IMR-90 (cell line): ENCODE results near the gene XRN2. TPM values are rescaled to one million over a fixed set of nuclear protein-coding genes. Genes with fewer than 3 reads are reported as not detected.

Experiments
- ATAC-seq: fragments of 200-7000 bp; cut with Tn5 transposase; 2 replicates; pipeline ENCODE4 v1.9.1; 2020; ENCODE audit warnings: low read depth, mild to moderate bottlenecking, moderate library complexity
- BruUV-seq: library from RNA; stranded (reverse); fragments of 400-500 nt; replicated peaks from 2 replicates; lab custom pipeline; 2021; lab: Mats Ljungman, UMichigan
- CTCF ChIA-PET: fragments of 300-600 bp; formaldehyde crosslinking; extraction: SDS; loops from one replicate; lab custom pipeline; 2021; ENCODE audit warnings: antibody characterized with exemption; lab: Yijun Ruan, JAX
- POLR2A ChIA-PET: fragments of 300-600 bp; sonication (Branson Sonifier 250); formaldehyde crosslinking; loops from one replicate; lab custom pipeline; 2022; ENCODE audit warnings: antibody characterized with exemption; ENCODE audit not compliant: unreplicated experiment; lab: Charles Lee
- DNase-seq: peaks from one replicate; pipeline ENCODE4 v3.0.0; 2013
- H2AFZ ChIP-seq: replicated peaks from 2 replicates; pipeline ENCODE3; 2013; ENCODE audit warnings: low read length, mild to moderate bottlenecking; ENCODE audit not compliant: poor library complexity
- H2AK5ac ChIP-seq: 2 replicates; pipeline ENCODE4 v1.6.1; 2013; ENCODE audit warnings: low read depth, low read length, inconsistent platforms
- H2AK9ac ChIP-seq: replicated peaks from 2 replicates; pipeline ENCODE3; 2013; ENCODE audit warnings: mild to moderate bottlenecking, low read depth, low read length, moderate library complexity; ENCODE audit not compliant: poor library complexity
- H2BK120ac ChIP-seq: 2 replicates; pipeline ENCODE4 v1.6.1; 2013; ENCODE audit warnings: low read depth, low read length, inconsistent platforms
- H2BK15ac ChIP-seq: 3 replicates; pipeline ENCODE4 v1.6.1; 2013; ENCODE audit warnings: low read depth, low read length, inconsistent platforms
- H2BK20ac ChIP-seq: 2 replicates; pipeline ENCODE4 v1.6.1; 2013; ENCODE audit warnings: low read depth, mild to moderate bottlenecking, inconsistent platforms, low read length, moderate library complexity
- H2BK5ac ChIP-seq: 2 replicates; pipeline ENCODE4 v1.6.1; 2013; ENCODE audit warnings: mild to moderate bottlenecking, low read depth, low read length, inconsistent platforms; ENCODE audit not compliant: poor library complexity, severe bottlenecking
- H3K14ac ChIP-seq: replicated peaks from 2 replicates; pipeline ENCODE4 v1.6.1; 2013; ENCODE audit warnings: low read depth, low read length, inconsistent platforms
- H3K18ac ChIP-seq: 2 replicates; pipeline ENCODE4 v1.6.1; 2013; ENCODE audit warnings: low read depth, low read length, control low read depth
- H3K23ac ChIP-seq: 2 replicates; pipeline ENCODE4 v1.6.1; 2013; ENCODE audit warnings: low read depth, low read length, inconsistent platforms
- H3K27ac ChIP-seq: 2 replicates; pipeline ENCODE4 v1.5.1; 2013; ENCODE audit warnings: mild to moderate bottlenecking, control low read depth, low read length; ENCODE audit not compliant: insufficient read depth
- H3K27me3 ChIP-seq: 2 replicates; pipeline ENCODE4 v1.6.1; 2013; ENCODE audit warnings: low read length; ENCODE audit not compliant: control insufficient read depth, insufficient read depth
- H3K36me3 ChIP-seq: 2 replicates; pipeline ENCODE4 v1.6.1; 2013; ENCODE audit warnings: low read length, mixed read lengths; ENCODE audit not compliant: control insufficient read depth, insufficient read depth
- H3K4ac ChIP-seq: 2 replicates; pipeline ENCODE4 v1.6.1; 2013; ENCODE audit warnings: low read depth, low read length, inconsistent platforms
- H3K4me1 ChIP-seq: 2 replicates; pipeline ENCODE4 v1.6.1; 2013; ENCODE audit warnings: low read length, mixed read lengths; ENCODE audit not compliant: control insufficient read depth, insufficient read depth
- H3K4me2 ChIP-seq: 2 replicates; pipeline ENCODE4 v1.6.1; 2013; ENCODE audit warnings: low read depth, mild to moderate bottlenecking, control low read depth, low read length, moderate library complexity
- H3K4me3 ChIP-seq: 2 replicates; pipeline ENCODE4 v1.5.1; 2013; ENCODE audit warnings: low read depth, mild to moderate bottlenecking, control low read depth, low read length, moderate library complexity; ENCODE audit not compliant: insufficient read depth
- H3K56ac ChIP-seq: 2 replicates; pipeline ENCODE4 v1.6.1; 2013; ENCODE audit warnings: low read length, inconsistent platforms; ENCODE audit not compliant: insufficient read depth; ENCODE audit errors: extremely low read depth
- H3K79me1 ChIP-seq, 2 experiments: 2 replicates each; pipeline ENCODE4 v1.6.1; 2013; ENCODE audit warnings: low read length in 2 of 2, inconsistent platforms in 1 of 2, low read depth in 1 of 2
- H3K9ac ChIP-seq: 2 replicates; pipeline ENCODE4 v1.6.1; 2013; ENCODE audit warnings: low read depth, low read length, control low read depth
- H3K9me1 ChIP-seq: 2 replicates; pipeline ENCODE4 v1.6.1; 2013; ENCODE audit warnings: low read length, inconsistent platforms; ENCODE audit not compliant: insufficient read depth
- H3K9me3 ChIP-seq: 2 replicates; pipeline ENCODE4 v1.6.1; 2013; ENCODE audit warnings: low read length; ENCODE audit not compliant: control insufficient read depth, insufficient read depth
- H4K20me1 ChIP-seq: 2 replicates; pipeline ENCODE4 v1.6.1; 2013; ENCODE audit warnings: low read length, inconsistent platforms; ENCODE audit not compliant: insufficient read depth
- H4K5ac ChIP-seq: 2 replicates; pipeline ENCODE4 v1.6.1; 2013; ENCODE audit warnings: mild to moderate bottlenecking, low read depth, low read length, control low read depth
- H4K8ac ChIP-seq, 2 experiments: 2 replicates each; pipeline ENCODE4 v1.6.1; 2013; ENCODE audit warnings: low read depth in 2 of 2, low read length in 2 of 2, control low read depth in 1 of 2, inconsistent platforms in 1 of 2
- H4K91ac ChIP-seq: 2 replicates; pipeline ENCODE4 v1.6.1; 2013; ENCODE audit warnings: low read depth, low read length, inconsistent platforms; ENCODE audit not compliant: insufficient read depth
- MAZ ChIP-seq: IDR thresholded peaks from 2 replicates; pipeline ENCODE4 v1.6.1; 2012; ENCODE audit warnings: low read depth, mild to moderate bottlenecking, low read length, improper control_type of control experiment, moderate library complexity, borderline replicate concordance
- RCOR1 ChIP-seq: IDR thresholded peaks from 2 replicates; pipeline ENCODE4 v1.6.1; 2012; ENCODE audit warnings: mild to moderate bottlenecking, low read length, improper control_type of control experiment; ENCODE audit not compliant: insufficient replicate concordance
- WGBS, 2 experiments: methylation state at CpG; one replicate each; pipeline versions ENCODE4 v1.1.5 to v1.1.7; 2013; ENCODE audit warnings: missing lambda C conversion rate in 2 of 2; ENCODE audit not compliant: insufficient read length in 1 of 2; ENCODE audit errors: extremely low coverage in 2 of 2; 5-methylcytosine and 5-hydroxymethylcytosine counted together
- dilution Hi-C: fragments of 300-500 bp; cut with HindIII; formaldehyde crosslinking; loops from one replicate; pipeline ENCODE4 v1.14.3; 2018; ENCODE audit warnings: low sequenced_read_pairs; ENCODE audit not compliant: unreplicated experiment
- in situ Hi-C: fragments of 300-500 bp; cut with MboI; formaldehyde crosslinking; loops from 3 replicates; pipeline ENCODE4 v1.14.3; 2019; ENCODE audit warnings: low sequenced_read_pairs, inconsistent platforms, mixed read lengths
- intact Hi-C: fragments of 100-400 bp; cut with micrococcal nuclease; formaldehyde crosslinking; loops from 2 replicates; pipeline ENCODE4 v1.10.0; 2022
- polyA plus RNA-seq, 3 experiments: library from polyadenylated mRNA; depleted of rRNA; stranded (reverse); fragments of >200 nt; gene quantifications; 2 replicates each; pipeline ENCODE4 v1.2.3, GENCODE V29; 2012; ENCODE audit warnings: low replicate concordance in 1 of 3
- total RNA-seq: library from RNA; depleted of rRNA; stranded (reverse); fragments of >200 nt; gene quantifications from 2 replicates; pipeline ENCODE4 v1.2.3, GENCODE V29; 2012
- TF ChIP-seq, protein P1 (sequence below): conservative IDR thresholded peaks from 2 replicates; pipeline ENCODE4 v1.5.1; 2012; ENCODE audit warnings: mild to moderate bottlenecking, low read depth, low read length, improper control_type of control experiment

Gene XRN2
- total and polyA plus RNA-seq, 2 of the 4 experiments (the other 2 are of a cell fraction) = 58.1 to 70.8 TPM

DNA sequence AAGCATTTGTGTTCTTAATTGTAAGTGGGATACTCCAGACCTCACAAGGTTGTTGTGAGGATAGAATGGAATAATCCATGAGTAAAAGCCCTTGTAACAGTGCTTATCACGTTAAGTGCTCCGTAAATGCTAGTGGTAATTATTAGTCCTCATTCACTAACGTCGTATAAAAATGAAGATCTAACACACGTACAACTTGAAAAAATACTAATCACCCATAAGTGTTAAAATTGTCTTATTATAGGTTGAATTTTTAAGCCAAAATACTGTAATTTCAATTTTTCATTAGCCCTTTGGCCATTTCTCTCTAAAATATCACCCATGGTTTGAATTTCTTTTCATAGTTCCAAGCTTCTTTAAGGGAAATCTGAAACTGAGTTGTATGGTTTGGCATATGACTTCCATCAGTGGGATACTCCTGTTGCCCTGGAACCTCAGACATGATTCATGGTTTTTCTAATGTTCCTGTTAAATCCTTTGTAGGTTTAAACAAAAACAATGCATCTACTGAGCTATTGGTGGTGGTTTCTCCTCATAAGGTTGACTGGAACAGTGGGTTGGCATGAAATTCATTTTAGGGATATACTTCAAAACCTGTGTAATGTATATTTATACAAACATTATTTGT lies 19.1 kb downstream of the XRN2 start:
- Histone ChIP-seq H3K23ac (no peak overlapping the region), H2BK120ac (no peak overlapping the region), H3K27ac (no peak overlapping the region), H3K79me1 (peaks cover 22 to 57% of the 10 kb centered on the region in 2 experiments), H4K5ac (no peak overlapping the region), H2AK9ac (no peak overlapping the region), H3K4me2 (no peak overlapping the region), H3K18ac (no peak overlapping the region), H3K9ac (no peak overlapping the region), H2BK15ac (no peak overlapping the region), H3K56ac (no peak overlapping the region), H4K91ac (no peak overlapping the region), H3K4me3 (no peak overlapping the region), H4K20me1 (peaks cover 78% of the 10 kb centered on the region), H2BK5ac (no peak overlapping the region), H3K27me3 (no peaks in the 10 kb centered on the region), H2BK20ac (no peak overlapping the region), H3K9me1 (peaks cover 13% of the 10 kb centered on the region), H3K14ac (no peak overlapping the region), H2AFZ (no peak overlapping the region), H3K4me1 (peaks cover 7% of the 10 kb centered on the region), H3K36me3 (no peaks in the 10 kb centered on the region), H3K4ac (no peak overlapping the region), H3K9me3 (no peaks in the 10 kb centered on the region; the same call in 1 of the 2 replicates), H4K8ac (no peak overlapping the region), H2AK5ac (no peak overlapping the region)
- intact Hi-C loops (no loop called here), in situ Hi-C loops (no loop called here), dilution Hi-C loops (no loop called here)
- ATAC-seq (no peak), DNase-seq (peak; percentile 27)
- POLR2A ChIA-PET = no interaction called here
- TF ChIP-seq MAZ (no peak), RCOR1 (no peak)
- TF ChIP-seq, protein P1, sequence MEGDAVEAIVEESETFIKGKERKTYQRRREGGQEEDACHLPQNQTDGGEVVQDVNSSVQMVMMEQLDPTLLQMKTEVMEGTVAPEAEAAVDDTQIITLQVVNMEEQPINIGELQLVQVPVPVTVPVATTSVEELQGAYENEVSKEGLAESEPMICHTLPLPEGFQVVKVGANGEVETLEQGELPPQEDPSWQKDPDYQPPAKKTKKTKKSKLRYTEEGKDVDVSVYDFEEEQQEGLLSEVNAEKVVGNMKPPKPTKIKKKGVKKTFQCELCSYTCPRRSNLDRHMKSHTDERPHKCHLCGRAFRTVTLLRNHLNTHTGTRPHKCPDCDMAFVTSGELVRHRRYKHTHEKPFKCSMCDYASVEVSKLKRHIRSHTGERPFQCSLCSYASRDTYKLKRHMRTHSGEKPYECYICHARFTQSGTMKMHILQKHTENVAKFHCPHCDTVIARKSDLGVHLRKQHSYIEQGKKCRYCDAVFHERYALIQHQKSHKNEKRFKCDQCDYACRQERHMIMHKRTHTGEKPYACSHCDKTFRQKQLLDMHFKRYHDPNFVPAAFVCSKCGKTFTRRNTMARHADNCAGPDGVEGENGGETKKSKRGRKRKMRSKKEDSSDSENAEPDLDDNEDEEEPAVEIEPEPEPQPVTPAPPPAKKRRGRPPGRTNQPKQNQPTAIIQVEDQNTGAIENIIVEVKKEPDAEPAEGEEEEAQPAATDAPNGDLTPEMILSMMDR = no peak
- no CpG with 5 or more reads among the region's 5 CpGs for WGBS, 2 experiments
- BruUV-seq = no TSS peak
- CTCF ChIA-PET = no interaction called here
